Left cardiac atrium (tissue), 4 donors: Measurements from ENCODE around the gene RNF113A. TPM values are rescaled to one million over a fixed set of nuclear protein-coding genes. Genes with fewer than 3 reads are reported as not detected.
"Not testable (repeated sequence)": the region's sequence is repeated elsewhere in the genome, so short reads cannot be mapped to it uniquely, and the experiment has no call there.

Source experiments
- ATAC-seq, 2 donors: fragments of 200-7000 bp; cut with Tn5 transposase; one replicate each; pipeline ENCODE4 v1.9.1; 2020; ENCODE audit warnings: mild to moderate bottlenecking in 2 of 2, moderate library complexity in 2 of 2
- DNase-seq: peaks from one replicate; pipeline ENCODE4 v3.0.0-alpha.2; 2020
- intact Hi-C, 2 donors: fragments of 100-400 bp; cut with DNase I; formaldehyde crosslinking; loops; one replicate each; pipeline versions ENCODE4 v1.14.1 to v1.15.1; 2022 to 2023
- long read RNA-seq: library from polyadenylated mRNA; unstranded; transcript quantifications from one replicate; pipeline ENCODE4 v2.0.0, GENCODE V29; 2021
- total RNA-seq, 2 donors: library from RNA; stranded (reverse); fragmentation: NEBNext Ultra II Directional; extraction: Animal tissue kit (Norgen Biotek cat#: 25700); gene quantifications; one replicate each; pipeline ENCODE4 v1.2.1, GENCODE V29; 2021
- donor health status: DM: no; HTN: yes; CAD: no.
- donor health status: DM: no; HTN: yes; CAD: no; lungs with severe emphysema.
- donor health status: DM: yes; HTN: yes; CAD: no.
- donor health status: Dilated cardiomyopathy.

RNF113A gene
- total RNA-seq, result 10 to 100 TPM in 1 of 2 donors, 1 to 10 TPM in 1; 8.9 to 10.9 TPM
- long read RNA-seq, transcript RNF113A-201 (1 exons, 1,353 nt), result major isoform, 12 of 12 reads
- long read RNA-seq, partial matches to known transcripts, result 0 of 12 reads
- long read RNA-seq, other reads (novel, unspliced or antisense), result 0 of 12 reads

- intact Hi-C loops, result loop anchor here in 1 of 2 donors (2.0 kb wide), 1 partner anchor 79 kb away; no protein-coding TSS in a partner anchor
- DNase-seq (peak; percentile 85), ATAC-seq (peak; percentile 98 to 99)
Measured at GRCh38 chrX:119871599-119872395, at the start of gene RNF113A, which contains the start of gene NDUFA1. TSS of gene RNF113A (minus strand) at chrX:119871733. CDS start at chrX:119871613, 120 bp downstream. TSS of gene NDUFA1 (plus strand) at chrX:119871832. CDS start at chrX:119871912, 80 bp downstream.

DNA sequence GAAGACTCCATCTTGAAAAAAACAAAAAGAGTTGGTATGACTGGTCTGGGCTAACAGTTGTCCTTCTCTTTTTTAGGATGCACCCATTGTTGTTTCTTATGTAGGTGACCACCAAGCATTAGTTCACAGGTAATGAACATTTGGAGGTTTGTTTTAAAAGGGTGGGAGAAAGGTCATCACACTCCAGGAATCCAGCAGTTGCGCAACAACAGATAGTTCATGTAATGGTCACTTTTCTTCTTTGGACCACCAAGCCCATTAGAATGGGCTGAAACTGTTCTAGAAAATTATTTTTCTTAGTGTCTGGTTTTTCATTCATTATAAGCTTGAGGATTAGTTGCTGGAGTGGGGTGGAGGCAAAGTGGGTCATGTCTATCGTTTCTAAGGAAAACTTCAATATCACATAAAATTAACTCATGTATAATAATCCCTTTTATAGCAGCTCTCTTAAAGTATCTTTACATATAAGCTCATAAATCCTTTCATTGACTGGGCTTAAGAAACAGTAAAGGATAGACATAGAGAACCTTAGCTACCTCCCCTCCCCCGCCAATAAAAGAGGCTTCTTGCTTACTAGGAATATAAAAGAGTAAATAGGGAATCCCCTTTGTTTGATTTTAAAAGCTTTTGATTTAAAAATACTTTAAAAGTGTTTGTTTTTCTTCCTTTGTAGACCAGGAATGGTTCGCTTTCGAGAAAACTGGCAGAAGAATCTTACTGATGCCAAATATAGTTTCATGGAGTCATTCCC lies 48.5 kb upstream of the RNF113A start:
- intact Hi-C loops, result no loop called here
- DNase-seq (no peak), ATAC-seq (no peak)

DNA sequence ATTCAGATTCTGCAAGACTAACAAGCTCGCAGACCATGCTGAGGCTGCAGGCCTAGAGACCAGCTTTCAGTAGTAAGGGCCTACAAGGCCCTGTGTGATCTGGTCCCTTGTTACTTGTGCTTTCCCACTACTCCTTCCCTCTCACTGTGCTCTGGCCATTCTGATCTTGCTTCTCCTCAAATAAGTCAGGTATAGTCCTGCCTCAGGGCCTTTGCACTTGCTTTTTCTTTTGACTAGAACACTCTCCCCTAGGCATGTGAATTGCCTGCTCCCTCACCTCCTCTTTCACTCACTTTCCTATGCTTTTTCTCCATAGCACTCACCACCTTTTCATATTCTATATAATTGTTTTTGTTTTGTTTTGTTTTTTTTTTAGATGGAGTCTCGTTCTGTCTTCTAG lies 46.3 kb upstream of the RNF113A start:
- no peak for DNase-seq
- ATAC-seq, result no peak
- intact Hi-C loops, result no loop called here

DNA sequence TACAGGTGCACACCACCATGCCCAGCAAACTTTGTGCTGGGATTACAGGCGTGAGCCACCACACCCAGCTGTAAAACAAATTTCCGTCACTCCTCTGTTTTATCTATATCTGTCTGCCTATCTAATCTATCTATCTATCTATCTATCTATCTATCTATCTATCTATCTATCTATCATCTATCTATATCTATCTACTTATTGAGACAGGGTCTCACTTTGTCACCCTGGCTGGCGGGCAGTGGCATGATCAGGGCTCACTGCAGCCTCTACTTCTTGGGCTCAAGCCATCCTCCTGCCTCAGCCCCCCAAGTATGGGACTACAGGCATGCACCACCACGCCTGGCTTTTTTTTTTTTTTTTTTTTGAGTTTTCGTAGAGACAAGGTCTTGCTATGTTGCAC lies 44.8 kb upstream of the RNF113A start:
- ATAC-seq (no peak), DNase-seq (no peak)
- intact Hi-C loops, result no loop called here

GRCh38 chrX:119900976-119901375 lies 29.4 kb upstream of the RNF113A start:
- ATAC-seq (no peak), DNase-seq (no peak)
- intact Hi-C loops, result no loop called here

GRCh38 chrX:119899125-119899524 lies 27.6 kb upstream of the RNF113A start:
- DNase-seq (no peak), ATAC-seq (peak; percentile 23 to 38)
- intact Hi-C loops, result no loop called here

DNA sequence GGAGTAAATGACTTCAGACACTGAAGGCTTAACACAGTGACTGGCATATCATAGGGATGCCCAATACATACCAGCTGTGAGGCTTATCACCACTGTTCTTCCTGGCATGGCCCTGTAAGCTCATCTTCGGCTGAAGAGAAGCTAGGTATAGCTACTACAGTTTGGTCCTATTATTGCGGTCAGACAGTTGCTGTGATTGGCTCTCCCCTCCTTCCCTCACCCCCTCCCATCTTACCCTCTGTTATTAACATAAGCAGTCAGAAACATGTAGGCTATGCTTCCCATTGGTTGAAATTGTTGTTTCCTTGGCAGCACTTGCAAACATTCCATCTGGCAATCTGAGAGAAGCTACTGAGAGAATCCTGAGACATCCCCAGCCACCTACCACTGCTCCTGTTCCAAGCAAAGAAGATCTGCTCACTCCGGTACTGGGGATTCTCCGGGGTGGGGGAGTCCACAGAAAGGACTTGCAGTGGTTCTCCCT lies 24.4 kb upstream of the RNF113A start, which contains the start of gene AKAP14:
TSS of gene AKAP14 (plus strand) at position 51 of the 484 bp plus-strand sequence. CDS start 7,331 bp downstream, outside the sequence.
- intact Hi-C loops, result no loop called here
- DNase-seq (no peak), ATAC-seq (no peak)

DNA sequence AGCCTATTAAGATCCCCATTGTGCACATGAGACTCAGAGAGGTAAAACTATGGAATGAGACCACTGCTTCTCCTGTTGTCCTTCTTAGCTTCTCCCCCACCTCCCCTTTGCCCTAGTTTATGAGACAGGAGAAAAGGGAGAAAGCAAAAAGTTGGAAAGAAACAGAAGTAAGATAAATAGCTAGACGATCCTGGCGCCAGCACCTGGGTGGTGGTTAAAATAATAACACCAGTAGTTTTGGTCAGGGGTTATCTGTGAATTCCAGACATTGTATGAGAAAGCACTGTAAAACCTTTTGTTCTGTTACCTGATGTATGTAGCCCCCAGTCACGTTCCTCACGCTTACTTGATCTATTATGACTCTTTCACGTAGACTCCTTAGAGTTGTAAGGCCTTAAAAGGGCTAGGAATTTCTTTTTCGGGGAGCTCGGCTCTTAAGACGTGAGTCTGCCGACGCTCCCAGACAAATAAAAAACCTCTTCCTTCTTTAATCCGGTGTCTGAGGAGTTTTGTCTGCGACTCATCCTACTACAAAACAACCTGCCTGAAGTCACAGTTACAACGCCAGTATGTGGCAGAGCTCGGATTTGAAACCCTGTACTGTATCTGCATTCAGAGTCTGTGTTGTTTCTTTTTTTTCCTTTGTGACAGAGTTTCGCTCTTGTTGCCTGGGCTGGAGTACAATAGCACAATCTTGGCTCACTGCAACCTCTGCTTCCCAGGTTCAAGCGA lies 20.6 kb upstream of the RNF113A start:
- ATAC-seq, DNase-seq, intact Hi-C loops: not testable (repeated sequence)

GRCh38 chrX:119890626-119891025 lies 19.1 kb upstream of the RNF113A start:
- ATAC-seq, intact Hi-C loops, DNase-seq: not testable (repeated sequence)

- peak; percentile 69 for DNase-seq
- peak; percentile 84 to 90 for ATAC-seq
- intact Hi-C loops, result no loop called here
Measured at GRCh38 chrX:119887721-119888425, 16.3 kb upstream of the RNF113A start.

DNA sequence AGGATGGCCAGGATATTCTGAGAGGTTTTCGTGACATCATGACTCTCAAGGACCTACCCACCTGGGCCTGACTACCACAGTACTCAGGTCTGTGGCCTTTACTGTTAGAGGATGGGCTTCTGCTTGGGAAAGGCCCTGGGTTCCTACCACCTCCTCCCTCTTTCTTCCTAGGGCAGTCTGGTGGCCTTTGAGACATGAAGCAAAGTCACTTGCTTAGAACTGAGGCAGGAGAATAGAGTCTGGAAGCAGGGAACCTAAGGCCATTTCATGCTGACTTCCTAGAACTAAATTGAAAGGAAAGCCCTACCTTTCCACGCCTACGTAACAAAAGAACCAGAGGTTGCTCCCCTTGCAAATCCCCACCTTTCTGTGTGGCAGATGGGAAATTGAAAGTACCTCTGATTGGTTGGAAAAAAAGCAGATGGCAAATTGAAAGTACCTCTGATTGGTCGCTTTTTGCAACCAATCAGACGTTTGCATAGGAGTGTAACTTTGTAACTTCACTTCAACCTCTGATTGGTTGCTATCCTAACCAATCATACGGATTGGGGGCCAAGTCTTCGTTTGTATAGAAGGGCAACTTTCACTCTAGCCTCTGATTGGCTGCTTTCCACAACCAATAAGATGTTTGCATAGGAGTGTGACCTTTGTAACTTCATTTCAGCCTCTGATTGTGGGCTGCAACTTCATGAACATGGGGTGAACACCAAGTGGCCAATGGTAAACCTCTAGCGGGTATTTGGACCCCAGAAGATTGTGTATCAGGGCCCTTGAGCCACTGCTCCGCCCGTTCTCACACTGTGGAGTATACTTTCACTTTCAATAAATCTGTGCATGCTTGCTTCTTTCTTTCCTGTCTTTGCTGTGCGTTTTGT lies 14.3 kb upstream of the RNF113A start:
- no peak for DNase-seq
- intact Hi-C loops, result no loop called here
- ATAC-seq, result no peak

DNA sequence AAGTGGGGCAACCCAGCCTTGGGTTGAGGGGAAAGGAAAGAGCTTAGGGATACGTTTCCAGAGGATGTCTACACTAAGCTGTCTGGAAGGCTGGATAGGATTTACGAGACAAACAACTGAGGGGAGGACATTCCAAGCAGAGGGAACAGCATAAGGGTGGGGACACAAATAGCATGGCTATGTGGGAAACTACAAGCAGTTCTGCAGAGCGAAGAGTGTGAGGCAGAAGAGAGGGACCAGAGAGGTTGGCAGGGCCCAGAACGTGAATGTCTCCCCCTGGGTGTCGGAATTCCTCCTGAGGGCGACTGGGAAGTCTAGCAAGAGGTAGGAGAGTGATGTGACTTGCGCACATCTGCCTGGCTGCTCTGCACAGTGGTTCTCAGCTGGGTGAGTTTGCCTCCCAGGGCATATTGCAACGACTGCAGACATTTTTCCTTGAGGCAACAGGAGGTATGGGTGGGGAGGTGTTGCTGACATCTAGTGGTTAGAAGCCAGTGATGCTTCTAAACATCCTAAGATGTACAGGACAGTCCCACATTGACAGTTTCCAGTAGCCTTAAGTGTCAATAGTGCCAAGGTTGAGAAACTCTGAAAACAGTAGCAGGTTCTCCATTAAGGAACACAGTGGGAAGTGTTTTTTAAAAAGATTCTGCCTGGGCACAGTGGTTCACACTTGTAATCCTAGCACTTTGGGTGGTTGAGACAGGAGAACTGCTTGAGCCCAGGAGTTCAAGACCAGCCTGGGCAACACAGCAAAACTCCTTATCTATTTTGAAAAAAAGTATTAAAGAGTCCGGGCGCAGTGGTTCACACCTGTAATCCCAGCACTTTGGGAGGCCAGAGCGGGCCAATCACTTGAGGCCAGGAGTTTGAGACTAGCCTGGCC lies 9.3 kb upstream of the RNF113A start:
- no peak for DNase-seq
- ATAC-seq, result peak; percentile 57 to 82
- intact Hi-C loops, result no loop called here

DNA sequence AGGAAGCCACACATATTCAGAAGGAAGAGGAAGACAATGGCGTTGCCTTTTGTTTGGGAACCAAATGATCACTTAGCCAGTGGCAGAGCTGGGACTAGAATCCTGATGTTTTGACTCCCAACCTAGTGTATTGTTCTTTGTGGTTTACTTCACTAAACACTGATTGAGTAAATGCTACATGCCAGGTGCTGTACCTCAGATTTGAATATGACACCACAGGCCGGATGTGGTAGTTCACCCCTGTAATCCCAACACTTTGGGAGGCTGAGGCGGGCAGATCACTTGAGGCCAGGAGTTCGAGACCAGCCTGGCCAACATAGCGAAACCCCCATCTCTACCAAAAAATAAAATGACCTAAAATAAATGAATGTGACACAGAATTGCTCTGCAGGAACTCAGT lies 8.5 kb upstream of the RNF113A start:
- intact Hi-C loops, result no loop called here
- no peak for DNase-seq
- ATAC-seq, result no peak

- no peak for DNase-seq
- no peak for ATAC-seq
- intact Hi-C loops, result no loop called here
Measured at GRCh38 chrX:119878740-119879139, 7.2 kb upstream of the RNF113A start.

DNA sequence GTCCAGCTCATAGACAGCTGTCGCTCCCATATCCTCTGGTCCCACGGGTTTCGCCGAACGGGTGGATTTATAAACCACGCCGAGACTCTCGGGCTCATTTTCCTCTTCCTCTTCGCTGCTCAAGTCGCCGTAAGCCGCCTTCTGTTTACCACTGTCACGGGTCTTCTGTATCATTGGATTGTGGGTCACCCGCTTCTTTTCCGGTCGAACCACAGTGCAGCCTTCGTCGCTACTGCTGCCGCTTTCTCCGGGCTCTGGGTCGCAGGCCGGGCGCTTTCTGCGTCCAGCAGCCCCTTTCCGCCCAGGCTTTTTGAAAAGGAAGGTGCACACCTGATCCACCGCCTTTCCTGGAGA lies 311 bp downstream of the RNF113A start:
- intact Hi-C loops, result loop anchor here in 1 of 2 donors (2.0 kb wide), 1 partner anchor 78 kb away; no protein-coding TSS in a partner anchor
- ATAC-seq (peak; percentile 42 to 48), DNase-seq (no peak)

DNA sequence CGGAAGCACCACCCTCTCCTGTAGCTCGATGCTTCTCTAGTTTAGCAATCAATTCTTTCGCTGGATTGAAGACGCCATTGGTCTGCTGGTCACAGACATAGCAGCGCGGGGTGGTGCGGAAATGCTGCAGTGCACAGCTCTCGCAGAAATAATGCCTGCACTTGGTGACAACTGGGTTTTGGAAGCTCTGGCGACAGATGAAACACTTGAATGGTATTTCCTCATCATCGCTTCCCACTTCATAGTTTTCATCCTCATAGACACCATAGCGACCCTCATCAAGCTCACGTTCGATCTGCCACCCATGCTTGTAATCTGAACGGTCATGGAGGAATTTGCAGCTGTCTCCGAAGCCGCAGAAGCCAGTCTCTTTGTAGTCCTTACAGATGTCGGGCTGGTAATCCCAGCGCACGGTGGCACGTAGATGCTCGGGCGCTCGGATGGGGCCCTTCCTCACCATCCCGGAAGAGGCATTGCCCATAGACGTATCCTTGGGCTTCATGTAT lies 854 bp downstream of the RNF113A start:
- intact Hi-C loops, result loop anchor here in 1 of 2 donors (2.0 kb wide), 1 partner anchor 78 kb away; no protein-coding TSS in a partner anchor
- DNase-seq (peak; percentile 28), ATAC-seq (peak; percentile 12 to 44)
